KOPT-K1 (cell line): ENCODE results near the gene RBMS2.
"Not testable (repeated sequence)": the region's sequence is repeated elsewhere in the genome, so short reads cannot be mapped to it uniquely, and the experiment has no call there.

ENCODE experiments used
- H3K27ac ChIP-seq: fragments of 200-600 bp; sonication (generic); 2 replicates; pipeline ENCODE4 v1.5.1; 2016; ENCODE audit warnings: antibody characterized with exemption, mild to moderate bottlenecking, low read depth, low read length; ENCODE audit not compliant: poor library complexity, severe bottlenecking
- H3K36me3 ChIP-seq: fragments of 200-600 bp; sonication (generic); 2 replicates; pipeline ENCODE4 v1.5.1; 2017; ENCODE audit warnings: antibody characterized with exemption, mild to moderate bottlenecking, low read length, moderate library complexity; ENCODE audit not compliant: insufficient read depth
- H3K9me3 ChIP-seq: fragments of 200-600 bp; sonication (generic); 2 replicates; pipeline ENCODE4 v1.5.1; 2017; ENCODE audit warnings: antibody characterized with exemption, low read length, mild to moderate bottlenecking; ENCODE audit not compliant: insufficient read depth, poor library complexity, severe bottlenecking

RBMS2 gene

GRCh38 chr12:56496704-56497103 is 24.9 kb upstream of the RBMS2 start:
- H3K9me3 ChIP-seq: peaks cover 21% of the 10 kb centered on the region

GRCh38 chr12:56498126-56498902 is 23.3 kb upstream of the RBMS2 start:
- H3K9me3 ChIP-seq: peaks cover 21% of the 10 kb centered on the region
- H3K27ac ChIP-seq, H3K36me3 ChIP-seq: not testable (repeated sequence)

More at GRCh38 chr12:56496704-56497103, 24.9 kb upstream of the RBMS2 start:
- not testable (repeated sequence) for H3K27ac ChIP-seq, H3K36me3 ChIP-seq

GRCh38 chr12:56499452-56499851 is 22.2 kb upstream of the RBMS2 start:
- H3K27ac ChIP-seq: not testable (repeated sequence)

GRCh38 chr12:56499879-56500278 is 21.7 kb upstream of the RBMS2 start:
- H3K9me3 ChIP-seq, H3K36me3 ChIP-seq, H3K27ac ChIP-seq: not testable (repeated sequence)

More at GRCh38 chr12:56499452-56499851, 22.2 kb upstream of the RBMS2 start:
- not testable (repeated sequence) for H3K9me3 ChIP-seq, H3K36me3 ChIP-seq

GRCh38 chr12:56510786-56511185 is 10.8 kb upstream of the RBMS2 start:
- no peak overlapping the region for H3K27ac ChIP-seq

GRCh38 chr12:56514014-56514318 is 7.7 kb upstream of the RBMS2 start:
- not testable (repeated sequence) for H3K9me3 ChIP-seq, H3K36me3 ChIP-seq, H3K27ac ChIP-seq

More at GRCh38 chr12:56510786-56511185, 10.8 kb upstream of the RBMS2 start:
- Histone ChIP-seq H3K36me3 (no peaks in the 10 kb centered on the region), H3K9me3 (no peaks in the 10 kb centered on the region)

- no peaks in the 10 kb centered on the region for H3K36me3 ChIP-seq
- H3K9me3 ChIP-seq: no peaks in the 10 kb centered on the region
- H3K27ac ChIP-seq: no peak overlapping the region
These were observed 3.8 kb upstream of the RBMS2 start for GRCh38 chr12:56517854-56518253.

- H3K27ac ChIP-seq: no peak overlapping the region
These were observed 3.0 kb upstream of the RBMS2 start for GRCh38 chr12:56518570-56518969.

GRCh38 chr12:56520048-56520447 is 1.6 kb upstream of the RBMS2 start:
- Histone ChIP-seq H3K9me3 (no peaks in the 10 kb centered on the region), H3K27ac (no peak overlapping the region), H3K36me3 (no peaks in the 10 kb centered on the region)

More at GRCh38 chr12:56518570-56518969, 3.0 kb upstream of the RBMS2 start:
- no peaks in the 10 kb centered on the region for H3K36me3 ChIP-seq
- no peaks in the 10 kb centered on the region for H3K9me3 ChIP-seq

- Histone ChIP-seq H3K36me3 (no peaks in the 10 kb centered on the region), H3K9me3 (no peaks in the 10 kb centered on the region), H3K27ac (no peak overlapping the region)
These were observed 1.1 kb upstream of the RBMS2 start for GRCh38 chr12:56520506-56520905.

GRCh38 chr12:56521209-56521589 is 421 bp upstream of the RBMS2 start:
- peak overlapping the region; percentile 45 for H3K27ac ChIP-seq
- no peaks in the 10 kb centered on the region for H3K36me3 ChIP-seq
- H3K9me3 ChIP-seq: no peaks in the 10 kb centered on the region

- Histone ChIP-seq H3K27ac (peak overlapping the region; percentile 45), H3K9me3 (no peaks in the 10 kb centered on the region), H3K36me3 (no peaks in the 10 kb centered on the region)
These were observed 982 bp downstream of the RBMS2 start for GRCh38 chr12:56522411-56523193.

GRCh38 chr12:56528846-56529245 is 7.2 kb downstream of the RBMS2 start:
- Histone ChIP-seq H3K36me3 (no peaks in the 10 kb centered on the region), H3K27ac (no peak overlapping the region), H3K9me3 (no peaks in the 10 kb centered on the region)

GRCh38 chr12:56529656-56530055 is 8.0 kb downstream of the RBMS2 start:
- Histone ChIP-seq H3K36me3 (no peaks in the 10 kb centered on the region), H3K27ac (no peak overlapping the region), H3K9me3 (no peaks in the 10 kb centered on the region)

- Histone ChIP-seq H3K27ac (no peak overlapping the region), H3K36me3 (no peaks in the 10 kb centered on the region), H3K9me3 (no peaks in the 10 kb centered on the region)
These were observed 8.9 kb downstream of the RBMS2 start for GRCh38 chr12:56530390-56531055.
